ENCODE results near the gene CABP5.
"Not testable (repeated sequence)": the region's sequence is repeated elsewhere in the genome, so short reads cannot be mapped to it uniquely, and the experiment has no call there.

Gene CABP5

DNA sequence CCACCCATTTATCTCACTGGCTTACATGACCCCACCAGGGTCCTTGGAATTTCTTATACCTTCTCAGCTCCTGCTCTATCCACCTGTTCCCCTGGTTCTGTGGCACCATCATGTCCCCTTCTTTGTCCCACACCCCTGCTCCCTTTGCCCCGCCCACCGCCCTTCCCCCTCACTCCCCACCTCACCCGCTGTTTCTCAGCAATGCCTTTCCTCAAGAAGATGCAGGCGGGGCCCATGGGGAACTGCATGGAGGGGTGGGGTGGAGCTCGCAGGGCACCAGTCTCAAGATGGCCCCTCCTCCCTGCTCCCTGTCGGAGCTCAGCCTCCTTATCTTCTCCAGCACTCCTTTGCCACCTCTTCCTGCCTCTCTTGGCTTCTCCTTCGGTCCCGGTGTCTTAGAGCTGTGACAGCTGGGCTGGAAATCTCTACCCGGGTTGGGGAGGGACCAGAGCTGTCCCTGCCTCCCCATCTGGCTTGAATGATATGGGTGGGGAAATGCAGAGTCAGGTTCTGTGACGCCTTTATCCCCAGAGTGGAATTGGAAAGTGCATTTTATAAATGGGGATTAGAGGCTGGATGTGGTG lies at the start of gene CABP5:
TSS of gene CABP5 (minus strand) at position 405 of the 584 bp plus-strand sequence. CDS start at position 248, 157 bp downstream.
- DNase-seq (ENCODE audit: low read depth, low spot score): no peak
- Histone ChIP-seq H3K4me1 (ENCODE audit: insufficient read depth, insufficient read length) (no peaks in the 10 kb centered on the region), H3K27me3 (ENCODE audit: insufficient read depth, insufficient read length) (no peaks in the 10 kb centered on the region), H3K36me3 (ENCODE audit: insufficient read depth, insufficient read length, low read length) (no peaks in the 10 kb centered on the region), H3K9ac (ENCODE audit: insufficient read length, low read depth) (no peak within 1 kb of the TSS), H3K9me3 (ENCODE audit: insufficient read depth, low read length) (peaks cover 9% of the 10 kb centered on the region; the same call in 1 of the 2 replicates), H3K4me3 (ENCODE audit: insufficient read length, low read depth) (no peak within 1 kb of the TSS)
- TF ChIP-seq ZNF274 (IDR thresholded peaks at IDR 0.05; ENCODE audit: low read depth, low read length) (no peak), YY1 (IDR thresholded peaks at IDR 0.05; ENCODE audit: insufficient read depth, insufficient read length) (no peak), SUZ12 (IDR thresholded peaks at IDR 0.05; ENCODE audit: extremely low read depth, insufficient read depth, insufficient read length) (no peak)

- H3K27me3 ChIP-seq (ENCODE audit: insufficient read depth, insufficient read length): not testable (repeated sequence)
Observed at GRCh38 chr19:48091111-48091718, 47.3 kb upstream of the CABP5 start.

DNA sequence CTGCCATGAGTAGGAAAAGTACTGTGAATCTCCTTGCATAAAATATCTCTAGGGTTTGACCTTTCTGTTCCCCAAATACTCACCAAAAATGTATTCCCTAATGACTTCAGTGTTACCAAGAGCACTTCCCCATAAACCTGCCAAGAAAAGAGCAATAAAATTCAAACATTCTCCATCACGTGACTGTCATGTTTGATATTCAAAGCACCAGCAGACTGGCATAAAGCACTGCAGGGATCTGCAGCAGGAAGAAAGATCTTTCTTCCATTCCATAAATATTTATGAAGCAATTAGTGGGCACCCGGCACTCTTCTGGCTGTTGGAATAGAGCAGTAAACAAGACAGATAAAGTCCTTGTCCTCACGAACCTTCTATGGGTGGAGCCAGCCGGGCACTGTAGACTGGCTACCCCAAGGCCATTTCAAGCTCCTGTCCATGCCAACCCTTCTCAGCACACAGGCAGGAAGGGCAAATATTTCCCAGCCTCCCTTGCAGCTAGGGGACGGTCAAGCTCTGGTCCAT lies 46.5 kb upstream of the CABP5 start:
- no peaks in the 10 kb centered on the region for H3K36me3 ChIP-seq (ENCODE audit: insufficient read depth, insufficient read length, low read length)
- no peak overlapping the region for H3K4me3 ChIP-seq (ENCODE audit: insufficient read length, low read depth)
- no peaks in the 10 kb centered on the region for H3K27me3 ChIP-seq (ENCODE audit: insufficient read depth, insufficient read length)
- no peak for TF ChIP-seq SUZ12 (IDR thresholded peaks at IDR 0.05; ENCODE audit: extremely low read depth, insufficient read depth, insufficient read length)
- no peak for TF ChIP-seq YY1 (IDR thresholded peaks at IDR 0.05; ENCODE audit: insufficient read depth, insufficient read length)
- TF ChIP-seq ZNF274 (IDR thresholded peaks at IDR 0.05; ENCODE audit: low read depth, low read length): no peak
- peaks cover 4% of the 10 kb centered on the region for H3K4me1 ChIP-seq (ENCODE audit: insufficient read depth, insufficient read length)
- peaks cover 4% of the 10 kb centered on the region; the same call in 1 of the 2 replicates for H3K9me3 ChIP-seq (ENCODE audit: insufficient read depth, low read length)
- DNase-seq (ENCODE audit: low read depth, low spot score): no peak
- H3K9ac ChIP-seq (ENCODE audit: insufficient read length, low read depth): no peak overlapping the region

More at GRCh38 chr19:48091111-48091718, 47.3 kb upstream of the CABP5 start:
- H3K9ac ChIP-seq (ENCODE audit: insufficient read length, low read depth); H3K36me3 ChIP-seq (ENCODE audit: insufficient read depth, insufficient read length, low read length); H3K4me1 ChIP-seq (ENCODE audit: insufficient read depth, insufficient read length); H3K4me3 ChIP-seq (ENCODE audit: insufficient read length, low read depth); DNase-seq (ENCODE audit: low read depth, low spot score); H3K9me3 ChIP-seq (ENCODE audit: insufficient read depth, low read length): not testable (repeated sequence)

- not testable (repeated sequence) for DNase-seq (ENCODE audit: low read depth, low spot score); H3K9ac ChIP-seq (ENCODE audit: insufficient read length, low read depth); H3K27me3 ChIP-seq (ENCODE audit: insufficient read depth, insufficient read length); H3K9me3 ChIP-seq (ENCODE audit: insufficient read depth, low read length); H3K36me3 ChIP-seq (ENCODE audit: insufficient read depth, insufficient read length, low read length); H3K4me3 ChIP-seq (ENCODE audit: insufficient read length, low read depth); H3K4me1 ChIP-seq (ENCODE audit: insufficient read depth, insufficient read length)
Observed at GRCh38 chr19:48088991-48089390, 45.1 kb upstream of the CABP5 start.

DNA sequence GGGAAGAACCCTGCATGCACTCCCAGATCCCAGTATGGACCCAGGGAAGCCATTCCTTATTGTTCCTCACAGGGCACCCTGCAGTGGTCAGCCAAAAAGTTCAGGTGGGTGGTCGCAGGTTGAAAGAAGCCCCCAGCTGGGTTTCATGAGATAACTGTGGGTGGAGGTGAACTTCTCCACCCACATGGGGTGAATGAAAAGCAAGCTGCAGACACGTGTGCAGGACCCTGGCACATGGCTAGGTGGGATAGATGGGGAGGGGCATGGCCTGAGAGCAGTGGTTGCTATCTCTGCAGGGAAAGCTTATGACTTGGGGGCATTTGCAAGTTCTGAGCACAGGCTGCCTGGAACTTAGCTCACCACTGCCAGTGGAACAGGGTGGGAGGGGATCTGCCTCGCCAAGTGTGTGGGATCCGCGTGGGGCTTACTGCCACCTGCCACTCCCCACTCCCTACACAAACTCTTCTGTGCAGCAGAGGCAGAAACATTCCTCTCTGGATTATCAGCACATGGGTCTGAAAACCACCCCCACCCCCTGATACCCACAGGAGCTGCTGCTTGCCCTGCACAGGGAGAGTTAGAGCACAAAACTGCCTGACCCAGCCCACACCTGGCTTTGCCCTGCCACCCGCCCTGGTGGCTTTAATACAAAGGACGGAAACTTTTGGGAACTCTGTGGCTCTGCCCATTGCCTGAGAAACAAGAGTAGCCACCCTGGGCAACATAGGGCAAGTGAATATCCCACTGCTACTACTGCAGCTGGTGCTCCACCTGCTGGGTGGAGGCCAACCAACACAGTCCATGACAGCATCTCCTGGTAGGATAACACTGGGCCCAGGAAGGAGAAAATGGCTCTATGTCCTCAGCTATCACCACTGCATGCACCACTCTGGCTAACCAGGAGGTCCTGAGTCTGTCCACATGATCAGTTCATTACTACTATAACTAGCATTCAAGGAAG lies 42.3 kb upstream of the CABP5 start:
- H3K4me1 ChIP-seq (ENCODE audit: insufficient read depth, insufficient read length): peaks cover 4% of the 10 kb centered on the region
- H3K9ac ChIP-seq (ENCODE audit: insufficient read length, low read depth): no peak overlapping the region
- H3K4me3 ChIP-seq (ENCODE audit: insufficient read length, low read depth): no peak overlapping the region
- TF ChIP-seq ZNF274 (IDR thresholded peaks at IDR 0.05; ENCODE audit: low read depth, low read length) (no peak), YY1 (IDR thresholded peaks at IDR 0.05; ENCODE audit: insufficient read depth, insufficient read length) (no peak), SUZ12 (IDR thresholded peaks at IDR 0.05; ENCODE audit: extremely low read depth, insufficient read depth, insufficient read length) (no peak)
- H3K36me3 ChIP-seq (ENCODE audit: insufficient read depth, insufficient read length, low read length): no peaks in the 10 kb centered on the region
- no peak for DNase-seq (ENCODE audit: low read depth, low spot score)
- H3K9me3 ChIP-seq (ENCODE audit: insufficient read depth, low read length): peaks cover 8% of the 10 kb centered on the region; the same call in 1 of the 2 replicates
- no peaks in the 10 kb centered on the region for H3K27me3 ChIP-seq (ENCODE audit: insufficient read depth, insufficient read length)

DNA sequence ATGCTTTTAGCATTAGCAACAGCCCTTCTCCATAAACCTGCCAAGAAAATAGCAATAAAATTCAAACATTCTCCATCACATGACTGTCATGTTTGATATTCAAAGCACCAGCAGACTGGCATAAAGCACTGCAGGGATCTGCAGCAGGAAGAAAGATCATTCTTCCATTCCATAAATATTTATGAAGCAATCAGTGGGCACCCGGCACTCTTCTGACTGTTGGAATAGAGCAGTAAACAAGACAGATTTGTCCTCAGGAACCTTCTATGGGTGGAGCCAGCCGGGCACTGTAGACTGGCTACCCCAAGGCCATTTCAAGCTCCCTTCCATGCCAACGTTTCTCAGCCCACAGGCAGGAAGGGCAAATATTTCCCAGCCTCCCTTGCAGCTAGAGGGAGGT lies 41.2 kb upstream of the CABP5 start:
- H3K9me3 ChIP-seq (ENCODE audit: insufficient read depth, low read length): peaks cover 8% of the 10 kb centered on the region; the same call in 1 of the 2 replicates
- no peak overlapping the region for H3K9ac ChIP-seq (ENCODE audit: insufficient read length, low read depth)
- DNase-seq (ENCODE audit: low read depth, low spot score): no peak
- peaks cover 4% of the 10 kb centered on the region for H3K4me1 ChIP-seq (ENCODE audit: insufficient read depth, insufficient read length)
- H3K4me3 ChIP-seq (ENCODE audit: insufficient read length, low read depth): no peak overlapping the region
- TF ChIP-seq SUZ12 (IDR thresholded peaks at IDR 0.05; ENCODE audit: extremely low read depth, insufficient read depth, insufficient read length) (no peak), ZNF274 (IDR thresholded peaks at IDR 0.05; ENCODE audit: low read depth, low read length) (no peak), YY1 (IDR thresholded peaks at IDR 0.05; ENCODE audit: insufficient read depth, insufficient read length) (no peak)
- no peaks in the 10 kb centered on the region for H3K36me3 ChIP-seq (ENCODE audit: insufficient read depth, insufficient read length, low read length)
- no peaks in the 10 kb centered on the region for H3K27me3 ChIP-seq (ENCODE audit: insufficient read depth, insufficient read length)

DNA sequence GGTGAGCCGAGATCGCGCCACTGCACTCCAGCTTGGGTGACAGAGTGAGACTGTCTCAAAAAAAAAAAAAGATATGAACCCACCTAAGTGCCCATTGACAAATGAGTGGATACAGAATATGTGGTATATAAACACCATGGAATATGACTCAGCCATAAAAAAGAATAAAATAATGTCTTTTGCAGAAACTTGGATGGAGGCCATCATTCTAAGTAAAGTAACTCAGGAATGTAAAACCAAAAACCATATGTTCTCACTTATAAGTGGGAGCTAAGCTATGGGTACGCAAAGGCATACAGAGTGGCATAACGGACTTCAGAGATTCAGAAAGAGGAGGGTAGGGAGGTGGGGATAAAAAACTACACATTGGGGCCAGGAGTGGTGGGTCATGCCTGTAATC lies 37.2 kb upstream of the CABP5 start:
- Histone ChIP-seq H3K4me1 (ENCODE audit: insufficient read depth, insufficient read length) (peaks cover 4% of the 10 kb centered on the region), H3K4me3 (ENCODE audit: insufficient read length, low read depth) (no peak overlapping the region), H3K9me3 (ENCODE audit: insufficient read depth, low read length) (peaks cover 8% of the 10 kb centered on the region; the same call in 1 of the 2 replicates), H3K27me3 (ENCODE audit: insufficient read depth, insufficient read length) (no peaks in the 10 kb centered on the region), H3K9ac (ENCODE audit: insufficient read length, low read depth) (no peak overlapping the region), H3K36me3 (ENCODE audit: insufficient read depth, insufficient read length, low read length) (no peaks in the 10 kb centered on the region)
- TF ChIP-seq ZNF274 (IDR thresholded peaks at IDR 0.05; ENCODE audit: low read depth, low read length): no peak
- TF ChIP-seq SUZ12 (IDR thresholded peaks at IDR 0.05; ENCODE audit: extremely low read depth, insufficient read depth, insufficient read length): no peak
- no peak for TF ChIP-seq YY1 (IDR thresholded peaks at IDR 0.05; ENCODE audit: insufficient read depth, insufficient read length)
- no peak for DNase-seq (ENCODE audit: low read depth, low spot score)

- DNase-seq (ENCODE audit: low read depth, low spot score); H3K36me3 ChIP-seq (ENCODE audit: insufficient read depth, insufficient read length, low read length); H3K9ac ChIP-seq (ENCODE audit: insufficient read length, low read depth); H3K4me1 ChIP-seq (ENCODE audit: insufficient read depth, insufficient read length); H3K9me3 ChIP-seq (ENCODE audit: insufficient read depth, low read length); H3K27me3 ChIP-seq (ENCODE audit: insufficient read depth, insufficient read length); H3K4me3 ChIP-seq (ENCODE audit: insufficient read length, low read depth): not testable (repeated sequence)
Observed at GRCh38 chr19:48070177-48070769, 26.4 kb upstream of the CABP5 start.

Measured in NT2/D1 (cell line).